ENCODE results near the gene ACOXL.

Gene ACOXL

GRCh38 chr2:111094691-111095090 lies 362.3 kb downstream of the ACOXL start:
- H3K36me3 ChIP-seq, result no peaks in the 10 kb centered on the region
- no peak overlapping the region for H3K9ac ChIP-seq
- no peaks in the 10 kb centered on the region for H3K9me3 ChIP-seq (replicated peaks in 1 of 11)
- H3K27me3 ChIP-seq, result no peaks in the 10 kb centered on the region
- H3K4me3 ChIP-seq, result no peak overlapping the region
- no peak for TF ChIP-seq Cebpa-rat (IDR thresholded peaks at IDR 0.05)
- no peak overlapping the region for H3K27ac ChIP-seq
- H3K4me2 ChIP-seq, result no peak overlapping the region
- H4K20me1 ChIP-seq, result no peaks in the 10 kb centered on the region
- H3K4me1 ChIP-seq, result peaks cover 0 to 7% (median 1%) of the 10 kb centered on the region in 10 experiments; a peak in 12 of 20 replicates

DNA sequence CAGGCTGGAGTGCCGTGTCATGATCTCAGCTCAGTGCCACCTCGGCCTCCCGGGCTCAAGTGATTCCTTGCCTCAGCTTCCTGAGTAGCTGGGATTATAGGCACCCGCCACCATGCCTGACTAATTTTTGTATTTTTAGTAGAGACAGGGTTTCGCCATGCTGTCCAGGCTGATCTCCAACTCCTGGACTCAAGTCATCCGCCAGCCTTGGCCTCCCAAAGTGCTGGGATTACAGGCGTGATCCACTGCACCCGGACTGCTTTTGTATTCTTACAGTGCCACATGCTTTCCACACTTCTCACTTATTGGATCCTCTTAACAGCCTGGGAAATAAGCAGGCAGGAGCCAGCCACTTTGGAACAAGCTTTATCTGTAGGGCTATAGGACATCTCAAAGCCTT lies 363.1 kb downstream of the ACOXL start:
- no peaks in the 10 kb centered on the region for H3K27me3 ChIP-seq
- no peak overlapping the region for H3K9ac ChIP-seq
- H3K36me3 ChIP-seq, result no peaks in the 10 kb centered on the region
- H3K27ac ChIP-seq, result no peak overlapping the region
- no peaks in the 10 kb centered on the region for H3K9me3 ChIP-seq (replicated peaks in 1 of 11)
- no peak for TF ChIP-seq Cebpa-rat (IDR thresholded peaks at IDR 0.05)
- peaks cover 6 to 14% (median 9%) of the 10 kb centered on the region in 10 experiments for H3K4me1 ChIP-seq
- no peak overlapping the region for H3K4me3 ChIP-seq
- no peak overlapping the region for H3K4me2 ChIP-seq
- H4K20me1 ChIP-seq, result no peaks in the 10 kb centered on the region

GRCh38 chr2:111099402-111099801 lies 367.0 kb downstream of the ACOXL start:
- Histone ChIP-seq H3K9ac (no peak overlapping the region), H3K9me3 (replicated peaks in 1 of 11) (0 out of 22 replicates have a peak, but pooled peaks cover 0 to 10% (median 0%) of the 10 kb centered on the region in 11 experiments)
- TF ChIP-seq Cebpa-rat (IDR thresholded peaks at IDR 0.05), result no peak

GRCh38 chr2:111100087-111100764 lies 367.9 kb downstream of the ACOXL start:
- Histone ChIP-seq H3K27me3 (no peaks in the 10 kb centered on the region), H4K20me1 (no peaks in the 10 kb centered on the region), H3K4me3 (no peak overlapping the region), H3K36me3 (no peaks in the 10 kb centered on the region), H3K4me2 (peak overlapping the region; percentile 53 to 88 (median 80)), H3K4me1 (peaks cover 23 to 36% (median 30%) of the 10 kb centered on the region in 10 experiments), H3K9ac (peak overlapping the region in 2 of 11 experiments; percentile 24 to 53; a peak in 3 of 22 replicates), H3K9me3 (replicated peaks in 1 of 11) (0 out of 22 replicates have a peak, but pooled peaks cover 0 to 10% (median 0%) of the 10 kb centered on the region in 11 experiments), H3K27ac (peak overlapping the region in 9 of 11 experiments; percentile 24 to 78 (median 53); a peak in 17 of 22 replicates)
- no peak for TF ChIP-seq Cebpa-rat (IDR thresholded peaks at IDR 0.05)

More at GRCh38 chr2:111099402-111099801, 367.0 kb downstream of the ACOXL start:
- H3K27me3 ChIP-seq, result no peaks in the 10 kb centered on the region
- no peak overlapping the region for H3K4me3 ChIP-seq
- no peaks in the 10 kb centered on the region for H4K20me1 ChIP-seq
- no peaks in the 10 kb centered on the region for H3K36me3 ChIP-seq
- peaks cover 23 to 36% (median 30%) of the 10 kb centered on the region in 10 experiments for H3K4me1 ChIP-seq
- peak overlapping the region in 2 of 11 experiments; percentile 71 to 78; a peak in 3 of 22 replicates for H3K27ac ChIP-seq
- peak overlapping the region in 3 of 11 experiments; percentile 11 to 80 (median 53); a peak in 3 of 22 replicates for H3K4me2 ChIP-seq

DNA sequence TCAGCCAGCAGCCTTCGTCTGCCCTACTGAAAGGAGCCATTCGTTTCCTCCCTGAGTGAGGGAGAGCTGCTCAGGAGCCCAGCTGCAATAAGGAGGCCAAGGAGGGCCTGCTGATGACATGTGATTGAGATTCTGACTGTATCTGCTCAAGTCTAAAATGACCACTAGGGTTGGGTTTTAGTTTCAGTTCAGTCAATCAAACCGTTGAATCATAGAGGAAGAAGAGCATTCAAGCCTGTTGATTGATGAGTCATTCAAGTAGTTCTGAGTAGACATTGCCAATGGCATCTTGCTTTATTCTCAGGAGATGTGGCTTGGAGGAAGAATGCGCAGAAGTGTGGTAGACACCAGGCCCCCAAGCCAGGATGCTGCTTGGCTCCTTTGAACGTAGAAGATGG lies 368.4 kb downstream of the ACOXL start:
- no peaks in the 10 kb centered on the region for H3K27me3 ChIP-seq
- peak in 2 of 11 experiments; percentile 8 to 37; a peak in 3 of 22 replicates for TF ChIP-seq Cebpa-rat (IDR thresholded peaks at IDR 0.05)
- peak overlapping the region; percentile 53 to 88 (median 80) for H3K4me2 ChIP-seq

GRCh38 chr2:111101592-111101991 lies 369.2 kb downstream of the ACOXL start:
- H4K20me1 ChIP-seq, result no peaks in the 10 kb centered on the region
- peak overlapping the region in 1 of 11 experiments; percentile 42; a peak in 2 of 22 replicates for H3K9ac ChIP-seq
- peak overlapping the region in 6 of 11 experiments; percentile 19 to 78 (median 68); a peak in 10 of 22 replicates for H3K27ac ChIP-seq
- no peak for TF ChIP-seq Cebpa-rat (IDR thresholded peaks at IDR 0.05)
- H3K27me3 ChIP-seq, result no peaks in the 10 kb centered on the region
- peaks cover 26 to 36% (median 32%) of the 10 kb centered on the region in 10 experiments for H3K4me1 ChIP-seq
- peak overlapping the region; percentile 53 to 88 (median 80) for H3K4me2 ChIP-seq
- H3K4me3 ChIP-seq, result no peak overlapping the region
- H3K36me3 ChIP-seq, result no peaks in the 10 kb centered on the region
- H3K9me3 ChIP-seq (replicated peaks in 1 of 11), result peaks cover 0 to 10% (median 0%) of the 10 kb centered on the region in 11 experiments; a peak in 1 of 22 replicates

More for the DNA sequence above, 368.4 kb downstream of the ACOXL start:
- peak overlapping the region in 9 of 11 experiments; percentile 32 to 78 (median 53); a peak in 17 of 22 replicates for H3K27ac ChIP-seq
- H3K9me3 ChIP-seq (replicated peaks in 1 of 11), result 0 out of 22 replicates have a peak, but pooled peaks cover 0 to 10% (median 0%) of the 10 kb centered on the region in 11 experiments
- H3K4me1 ChIP-seq, result peaks cover 25 to 36% (median 30%) of the 10 kb centered on the region in 10 experiments
- no peaks in the 10 kb centered on the region for H3K36me3 ChIP-seq
- no peak overlapping the region for H3K4me3 ChIP-seq
- peak overlapping the region in 4 of 11 experiments; percentile 15 to 53 (median 33); a peak in 5 of 22 replicates for H3K9ac ChIP-seq
- no peaks in the 10 kb centered on the region for H4K20me1 ChIP-seq

- H3K4me2 ChIP-seq, result peak overlapping the region; percentile 53 to 88 (median 80); a peak in 16 of 22 replicates
- peaks cover 0 to 10% (median 0%) of the 10 kb centered on the region in 11 experiments; a peak in 1 of 22 replicates for H3K9me3 ChIP-seq (replicated peaks in 1 of 11)
- TF ChIP-seq Cebpa-rat (IDR thresholded peaks at IDR 0.05), result no peak
- H3K27ac ChIP-seq, result peak overlapping the region in 3 of 11 experiments; percentile 71 to 78 (median 72); a peak in 4 of 22 replicates
- H3K9ac ChIP-seq, result no peak overlapping the region
- no peaks in the 10 kb centered on the region for H3K36me3 ChIP-seq
- H4K20me1 ChIP-seq, result no peaks in the 10 kb centered on the region
- H3K27me3 ChIP-seq, result no peaks in the 10 kb centered on the region
- no peak overlapping the region for H3K4me3 ChIP-seq
- peaks cover 26 to 36% (median 32%) of the 10 kb centered on the region in 10 experiments for H3K4me1 ChIP-seq
Measured at GRCh38 chr2:111102216-111102615, 369.8 kb downstream of the ACOXL start.

DNA sequence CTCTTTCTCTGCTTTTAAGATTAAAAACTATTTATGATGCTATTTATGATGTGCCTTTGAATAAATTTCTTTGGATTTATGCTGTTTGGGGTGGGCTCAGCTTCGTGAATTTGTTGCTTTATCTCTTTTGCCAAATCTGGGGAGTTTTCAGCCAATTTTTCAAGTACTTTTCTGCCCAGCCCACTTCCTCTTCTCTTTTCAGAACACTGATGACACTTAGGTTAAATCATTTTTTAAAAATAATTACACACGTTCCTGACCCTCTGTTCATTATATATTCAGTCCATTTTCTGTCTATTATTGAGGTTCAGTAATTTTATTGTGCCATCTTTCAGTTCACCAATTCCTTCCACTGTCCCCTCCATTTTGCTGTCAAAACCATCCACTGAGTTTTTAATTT lies 373.6 kb downstream of the ACOXL start:
- H3K4me3 ChIP-seq, result no peak overlapping the region
- H3K4me2 ChIP-seq, result peak overlapping the region in 3 of 11 experiments; percentile 2 to 16 (median 7); a peak in 2 of 22 replicates
- TF ChIP-seq Cebpa-rat (IDR thresholded peaks at IDR 0.05), result no peak

DNA sequence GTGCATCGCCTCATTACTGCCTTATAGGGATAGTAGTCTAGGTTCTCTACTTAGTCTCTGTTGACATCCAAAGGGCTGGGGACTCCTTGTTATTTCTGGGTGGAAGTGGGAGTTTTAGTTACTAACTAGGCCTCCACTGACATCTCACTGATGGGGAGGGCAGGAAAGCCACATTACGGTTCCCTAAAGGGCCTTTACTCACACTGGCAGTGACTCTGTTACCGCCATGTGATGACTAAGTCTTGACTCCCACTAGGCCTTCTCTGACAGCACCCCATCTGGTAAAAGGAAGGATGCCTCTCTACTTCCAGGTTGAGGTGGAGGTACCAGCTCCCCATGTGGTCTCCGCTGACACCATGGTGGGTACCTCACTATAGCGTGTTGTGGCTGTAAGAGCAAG lies 374.3 kb downstream of the ACOXL start:
- no peak for TF ChIP-seq Cebpa-rat (IDR thresholded peaks at IDR 0.05)
- Histone ChIP-seq H3K36me3 (no peaks in the 10 kb centered on the region), H4K20me1 (no peaks in the 10 kb centered on the region), H3K4me1 (peaks cover 7 to 14% (median 8%) of the 10 kb centered on the region in 10 experiments), H3K9ac (no peak overlapping the region), H3K4me2 (0 out of 22 replicates have a peak overlapping the region, but pooled peaks of 1 of the 11 experiments have one; percentile 4), H3K27ac (no peak overlapping the region), H3K9me3 (replicated peaks in 1 of 11) (peaks cover 0 to 14% (median 0%) of the 10 kb centered on the region in 11 experiments; a peak in 1 of 22 replicates), H3K4me3 (no peak overlapping the region), H3K27me3 (no peaks in the 10 kb centered on the region)

More for the DNA sequence above, 373.6 kb downstream of the ACOXL start:
- peaks cover 15 to 22% (median 16%) of the 10 kb centered on the region in 10 experiments for H3K4me1 ChIP-seq
- peaks cover 0 to 14% (median 0%) of the 10 kb centered on the region in 11 experiments; a peak in 1 of 22 replicates for H3K9me3 ChIP-seq (replicated peaks in 1 of 11)
- no peaks in the 10 kb centered on the region for H4K20me1 ChIP-seq
- H3K27ac ChIP-seq, result no peak overlapping the region
- no peaks in the 10 kb centered on the region for H3K36me3 ChIP-seq
- no peaks in the 10 kb centered on the region for H3K27me3 ChIP-seq
- no peak overlapping the region for H3K9ac ChIP-seq
